ENCODE measurements around the gene ANKRD60.

- TF ChIP-seq CTCF (IDR thresholded peaks at IDR 0.05) = no peak
- no peak for TF ChIP-seq POLR2A (IDR thresholded peaks at IDR 0.05)
- no peak for TF ChIP-seq EP300 (IDR thresholded peaks at IDR 0.05)
- no peak for TF ChIP-seq POLR2AphosphoS5 (IDR thresholded peaks at IDR 0.05)
Observed at GRCh38 chr20:58196402-58197184, 31.9 kb downstream of the ANKRD60 start.
